Activated T-helper 1 cell treated with anti-CD3 and anti-CD28 coated beads, Interleukin-2, amount 50 U/mL, for 16 hours (primary cell): ENCODE measurements around the gene SFN.
"Not testable (repeated sequence)": the region's sequence is repeated elsewhere in the genome, so short reads cannot be mapped to it uniquely, and the experiment has no call there.

ENCODE experiments used
- DNase-seq, 2 donors: peaks; one replicate each; pipeline ENCODE4 v3.0.0-alpha.2; 2020; ENCODE audit warnings: low read depth in 1 of 2, low spot score in 1 of 2

SFN gene

GRCh38 chr1:26864610-26865480 lies 1.9 kb downstream of the SFN start:
- peak; percentile 89 to 92 for DNase-seq

- not testable (repeated sequence) for DNase-seq
Measured at GRCh38 chr1:26873097-26873496, 10.1 kb downstream of the SFN start.

- DNase-seq = no peak
Measured at GRCh38 chr1:26874896-26875295, 11.9 kb downstream of the SFN start.

GRCh38 chr1:26877326-26877725 lies 14.4 kb downstream of the SFN start:
- DNase-seq = no peak

- no peak for DNase-seq
Measured at GRCh38 chr1:26879793-26880192, 16.8 kb downstream of the SFN start.

- not testable (repeated sequence) for DNase-seq
Measured at GRCh38 chr1:26881611-26882010, 18.7 kb downstream of the SFN start.

- no peak for DNase-seq
Measured at GRCh38 chr1:26882696-26883463, 19.9 kb downstream of the SFN start.

- DNase-seq = no peak
Measured at GRCh38 chr1:26887125-26887524, 24.2 kb downstream of the SFN start.

GRCh38 chr1:26888231-26888630 lies 25.3 kb downstream of the SFN start:
- DNase-seq = no peak

- DNase-seq = peak; percentile 58 to 64
Measured at GRCh38 chr1:26889551-26890466, 26.9 kb downstream of the SFN start, which contains the start of gene GPN2. Gene GPN2 (minus strand): TSS chr1:26890283. CDS start chr1:26890096, 187 bp downstream.

- no peak for DNase-seq
Measured at GRCh38 chr1:26890467-26890796, 27.5 kb downstream of the SFN start.

GRCh38 chr1:26894263-26894662 lies 31.3 kb downstream of the SFN start:
- DNase-seq = no peak

- DNase-seq = no peak
Measured at GRCh38 chr1:26897351-26897750, 34.4 kb downstream of the SFN start.

- peak; percentile 72 to 73 for DNase-seq
Measured at GRCh38 chr1:26900001-26900814, 37.3 kb downstream of the SFN start, which contains the start of gene GPATCH3. Gene GPATCH3 (minus strand): TSS chr1:26900467. CDS start chr1:26900442, 25 bp downstream.

- DNase-seq = no peak
Measured at GRCh38 chr1:26900815-26901511, 38.0 kb downstream of the SFN start.

GRCh38 chr1:26907071-26907917 lies 44.3 kb downstream of the SFN start:
- no peak for DNase-seq

GRCh38 chr1:26909951-26910342 lies 47.0 kb downstream of the SFN start:
- no peak for DNase-seq

- no peak for DNase-seq
Measured at GRCh38 chr1:26910343-26911160, 47.6 kb downstream of the SFN start.
